Mesodermal cell (in vitro differentiated cells): ENCODE results near the gene LNPEP.

ENCODE experiments used
- H3K27ac ChIP-seq: 2 replicates; pipeline ENCODE4 v1.7.0; 2013; ENCODE audit warnings: mild to moderate bottlenecking, low read depth, low read length, moderate library complexity; ENCODE audit not compliant: severe bottlenecking
- H3K36me3 ChIP-seq: 2 replicates; pipeline ENCODE4 v1.7.1; 2013; ENCODE audit warnings: mild to moderate bottlenecking, low read length, moderate library complexity; ENCODE audit not compliant: control insufficient read depth, insufficient read depth
- H3K4me1 ChIP-seq: one replicate; pipeline ENCODE4 v1.7.1; 2013; ENCODE audit warnings: mild to moderate bottlenecking, low read length; ENCODE audit not compliant: insufficient read depth, control insufficient read depth, poor library complexity, severe bottlenecking
- H3K4me3 ChIP-seq: 2 replicates; pipeline ENCODE4 v1.7.0; 2013; ENCODE audit warnings: low read length, control low read depth, mild to moderate bottlenecking; ENCODE audit not compliant: insufficient read depth, poor library complexity, severe bottlenecking; ENCODE audit errors: extremely low read depth
- H3K9me3 ChIP-seq: 2 replicates; pipeline ENCODE4 v1.7.1; 2013; ENCODE audit warnings: mild to moderate bottlenecking, low read length, moderate library complexity; ENCODE audit not compliant: control insufficient read depth
- WGBS, 2 experiments: methylation state at CpG; one replicate each; pipeline ENCODE4 v1.1.5; 2013; ENCODE audit warnings: missing lambda C conversion rate in 2 of 2; ENCODE audit not compliant: insufficient coverage in 2 of 2; 5-methylcytosine and 5-hydroxymethylcytosine counted together

Gene LNPEP

DNA sequence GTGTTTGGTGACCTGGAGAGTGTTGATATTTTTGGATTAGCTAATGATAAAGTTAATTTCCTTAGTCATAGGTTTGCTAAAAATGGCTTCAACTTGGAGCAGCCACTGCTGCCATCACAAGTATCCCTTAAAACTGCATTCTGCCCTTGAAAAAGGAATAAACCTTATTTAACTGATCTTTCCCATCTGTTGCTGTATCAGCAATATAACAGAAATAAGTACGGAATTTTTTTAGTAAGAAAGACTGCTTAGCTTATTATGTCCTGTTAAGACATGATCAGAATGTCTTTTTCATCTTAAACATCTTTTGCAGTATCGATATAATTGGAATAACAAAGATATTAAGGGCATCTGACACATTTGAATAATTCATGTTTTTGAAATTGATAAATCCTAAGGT lies 75.7 kb downstream of the LNPEP start:
- WGBS, 2 experiments, result no CpG with 5 or more reads among the region's 2 CpGs
- Histone ChIP-seq H3K9me3 (no peaks in the 10 kb centered on the region), H3K4me1 (no peaks in the 10 kb centered on the region), H3K36me3 (peaks cover 7% of the 10 kb centered on the region), H3K27ac (no peak overlapping the region), H3K4me3 (no peak overlapping the region)

DNA sequence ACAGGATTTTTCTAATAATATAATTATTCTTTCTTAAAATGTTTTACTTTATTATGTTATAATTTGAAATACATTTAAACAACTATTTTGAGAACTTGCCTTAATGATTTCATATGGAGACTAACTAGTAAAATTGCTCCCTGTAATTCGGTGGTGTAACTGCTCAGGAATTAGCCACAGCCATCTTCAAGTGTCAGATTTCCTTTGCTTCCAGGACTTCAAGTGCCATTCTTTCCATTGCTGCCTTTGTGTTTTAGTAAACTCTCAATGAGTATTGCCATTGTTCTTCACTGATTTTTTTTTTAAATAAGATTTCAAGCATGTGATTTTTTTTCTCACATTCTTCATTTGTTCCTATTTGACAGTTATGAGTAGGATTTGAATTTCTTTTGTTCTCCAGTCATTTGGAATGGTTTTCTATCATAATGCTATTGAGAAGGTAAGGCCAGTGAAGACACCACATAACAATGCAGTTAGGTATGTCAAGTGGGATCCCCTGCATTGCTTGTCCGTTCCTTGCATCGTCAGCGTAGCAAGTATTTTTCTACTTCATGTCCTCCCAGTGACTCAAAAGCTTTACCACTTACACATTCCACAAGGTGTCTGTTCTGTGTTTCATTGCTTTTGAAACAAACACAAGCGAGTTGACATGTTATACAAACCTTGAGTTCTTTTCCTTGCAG lies 83.7 kb downstream of the LNPEP start:
- Histone ChIP-seq H3K36me3 (peaks cover 27% of the 10 kb centered on the region), H3K27ac (peak overlapping the region; percentile 75), H3K4me1 (peaks cover 5% of the 10 kb centered on the region), H3K4me3 (no peak overlapping the region), H3K9me3 (no peaks in the 10 kb centered on the region)
- WGBS, 2 experiments, result 65 to 82% methylated on average over 3 to 4 of the region's 5 CpGs

DNA sequence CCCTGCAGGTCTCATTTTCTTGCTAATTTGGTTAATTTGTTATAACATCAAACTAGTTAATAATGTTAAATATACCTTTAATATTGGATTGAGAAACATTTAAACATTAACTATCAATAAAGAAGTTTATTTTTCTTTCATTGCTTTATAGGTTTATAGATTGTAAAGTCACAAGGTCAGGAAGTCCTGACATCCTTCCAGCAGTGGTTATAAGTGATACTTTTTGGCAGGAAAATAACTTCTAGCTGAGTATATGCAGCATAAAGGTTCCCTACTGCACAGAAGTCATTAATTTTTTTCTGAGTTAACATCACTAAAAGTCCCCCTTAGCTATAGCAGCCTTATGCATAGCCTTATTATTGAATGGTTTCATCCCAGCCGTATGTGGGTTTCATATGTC lies 85.5 kb downstream of the LNPEP start:
- peaks cover 5% of the 10 kb centered on the region for H3K4me1 ChIP-seq
- H3K36me3 ChIP-seq, result peaks cover 34% of the 10 kb centered on the region
- H3K9me3 ChIP-seq, result no peaks in the 10 kb centered on the region
- no peak overlapping the region for H3K27ac ChIP-seq
- no peak overlapping the region for H3K4me3 ChIP-seq
- WGBS, 2 experiments, result no CpG with 5 or more reads among the region's 1 CpG

DNA sequence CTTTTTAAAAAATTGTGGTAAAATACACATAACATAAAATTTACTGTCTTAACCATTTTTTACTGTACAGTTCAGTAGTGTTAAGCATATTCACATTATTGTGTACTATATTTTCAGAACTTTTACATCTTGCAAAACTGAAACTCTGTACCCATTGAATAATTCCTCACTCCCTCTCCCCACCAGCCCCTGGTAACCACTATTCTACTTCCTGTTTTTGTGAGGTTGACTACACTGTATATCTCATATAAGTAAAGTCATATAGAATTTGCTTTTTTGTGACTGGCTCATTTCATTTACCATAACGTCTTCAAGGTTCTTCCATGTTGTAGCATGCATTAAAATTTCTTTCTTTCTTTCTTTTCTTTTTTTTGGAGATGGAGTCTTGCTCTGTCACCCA lies 87.0 kb downstream of the LNPEP start:
- Histone ChIP-seq H3K4me3 (no peak overlapping the region), H3K4me1 (peaks cover 5% of the 10 kb centered on the region), H3K27ac (no peak overlapping the region), H3K9me3 (no peaks in the 10 kb centered on the region), H3K36me3 (peaks cover 43% of the 10 kb centered on the region)
- no CpG with 5 or more reads among the region's 1 CpG for WGBS, 2 experiments

DNA sequence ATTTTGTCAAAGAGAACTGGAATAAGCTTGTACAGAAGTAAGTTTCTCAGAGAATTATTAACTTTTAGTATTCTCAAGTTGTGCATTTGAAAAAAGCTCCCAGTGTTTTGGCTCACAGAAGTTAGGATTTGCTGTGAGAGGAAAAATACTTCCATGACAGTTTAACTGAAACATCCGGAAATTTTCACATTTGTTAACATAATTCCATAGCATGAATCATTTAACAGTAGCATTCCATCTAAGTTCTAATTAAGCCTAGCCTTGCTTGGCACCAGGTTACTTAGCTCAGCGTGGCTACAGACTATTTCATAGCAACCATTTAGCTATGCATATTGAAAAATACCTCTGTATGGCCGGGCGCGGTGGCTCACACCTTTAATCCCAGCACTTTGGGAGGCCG lies 90.8 kb downstream of the LNPEP start:
- H3K4me1 ChIP-seq, result no peaks in the 10 kb centered on the region
- H3K36me3 ChIP-seq, result peaks cover 42% of the 10 kb centered on the region
- H3K4me3 ChIP-seq, result no peak overlapping the region
- no peak overlapping the region for H3K27ac ChIP-seq
- no peaks in the 10 kb centered on the region for H3K9me3 ChIP-seq
- WGBS, 2 experiments, result 90 to 100% methylated on average over 2 to 5 of the region's 6 CpGs

DNA sequence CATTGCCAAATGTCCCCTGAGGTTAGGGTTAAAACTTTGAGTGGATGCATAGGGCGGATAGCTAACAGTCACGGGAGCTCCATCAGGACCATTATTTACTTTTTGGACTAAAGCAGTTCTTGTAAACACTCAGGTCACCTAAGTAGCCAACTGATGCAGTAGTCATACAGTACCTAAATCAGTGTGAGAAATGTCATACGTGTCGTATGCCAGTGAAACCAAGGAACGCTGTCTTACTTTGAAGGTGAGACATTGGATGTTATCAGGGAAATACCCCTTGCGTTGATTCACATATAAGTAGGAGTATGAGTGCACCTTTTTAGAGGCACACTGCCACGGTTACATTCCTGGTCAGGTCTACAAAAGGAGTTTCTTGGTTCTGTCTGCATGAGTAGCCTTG lies 101.9 kb downstream of the LNPEP start:
- Histone ChIP-seq H3K27ac (no peak overlapping the region), H3K4me1 (peaks cover 2% of the 10 kb centered on the region), H3K9me3 (no peaks in the 10 kb centered on the region), H3K36me3 (peaks cover 5% of the 10 kb centered on the region), H3K4me3 (no peak overlapping the region)
- WGBS, 2 experiments, result 89 to 100% methylated on average over 4 to 5 of the region's 7 CpGs

DNA sequence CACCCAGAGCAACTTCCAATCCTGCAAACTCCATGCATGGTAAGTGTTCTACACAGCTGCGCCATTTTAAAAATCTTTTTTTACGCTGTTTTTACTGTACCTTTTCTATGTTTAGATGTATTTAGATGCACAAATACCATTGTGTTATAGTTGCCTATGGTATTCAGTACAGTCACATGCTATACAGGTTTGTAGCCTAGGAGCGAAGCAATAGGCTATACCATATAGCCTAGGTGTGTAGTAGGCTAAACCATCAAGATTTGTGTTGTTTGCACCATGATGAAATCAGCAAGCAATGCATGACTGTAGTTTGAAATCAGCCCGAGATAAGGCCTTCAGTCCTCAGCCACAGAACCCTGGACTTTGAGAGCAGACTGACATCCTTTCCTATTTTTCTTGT lies 105.4 kb downstream of the LNPEP start:
- Histone ChIP-seq H3K27ac (no peak overlapping the region), H3K36me3 (peaks cover 2% of the 10 kb centered on the region), H3K9me3 (no peaks in the 10 kb centered on the region), H3K4me3 (no peak overlapping the region), H3K4me1 (peaks cover 19% of the 10 kb centered on the region)
- 76 to 90% methylated on average over 2 of the region's 4 CpGs for WGBS, 2 experiments

DNA sequence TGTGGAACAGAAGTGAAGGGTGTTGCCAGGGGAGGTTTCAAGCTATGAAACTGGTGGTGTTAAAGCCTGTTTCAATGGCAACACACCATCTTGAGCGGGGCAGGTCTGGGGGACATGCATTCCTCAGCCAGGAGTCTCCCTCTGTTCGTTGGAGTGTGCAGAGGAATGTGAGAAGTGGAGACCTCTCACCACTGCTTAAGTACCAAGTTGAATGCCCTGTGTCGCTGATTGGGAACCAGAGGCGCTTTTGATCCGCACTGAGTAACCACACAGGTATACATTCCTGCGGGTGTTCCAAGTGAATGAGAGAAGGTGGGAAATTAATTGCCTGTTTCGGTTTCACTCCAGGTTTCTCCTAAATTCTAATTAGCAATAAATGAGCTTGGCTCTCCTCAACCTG lies 107.1 kb downstream of the LNPEP start:
- H3K9me3 ChIP-seq, result no peaks in the 10 kb centered on the region
- H3K27ac ChIP-seq, result no peak overlapping the region
- no peak overlapping the region for H3K4me3 ChIP-seq
- no peaks in the 10 kb centered on the region for H3K36me3 ChIP-seq
- WGBS, 2 experiments, result 94% methylated on average over 4 of the region's 7 CpGs; no CpG with 5 or more reads in 1 of the 2 experiments
- H3K4me1 ChIP-seq, result peaks cover 29% of the 10 kb centered on the region

DNA sequence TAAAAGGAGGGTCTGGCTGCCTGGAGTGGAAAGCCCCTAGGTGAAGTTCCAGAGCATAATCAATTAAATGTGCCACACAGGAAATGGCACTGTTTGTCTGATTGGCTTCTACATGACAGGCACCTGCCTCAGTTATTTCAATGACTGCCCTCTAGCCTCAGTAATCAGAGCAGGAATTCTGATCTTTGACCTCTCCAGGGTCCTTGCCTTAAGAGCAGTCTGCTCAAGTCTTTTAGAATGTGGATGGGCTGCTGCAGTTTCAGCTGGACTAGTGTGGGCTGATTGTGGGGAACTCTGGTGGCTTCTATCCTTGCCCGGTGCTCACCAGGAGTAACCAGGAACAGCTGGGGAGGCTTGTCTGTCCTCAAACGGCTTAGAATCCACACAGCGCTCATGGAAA lies 107.6 kb downstream of the LNPEP start:
- Histone ChIP-seq H3K27ac (peak overlapping the region; percentile 64), H3K4me1 (peaks cover 29% of the 10 kb centered on the region), H3K9me3 (no peaks in the 10 kb centered on the region), H3K36me3 (no peaks in the 10 kb centered on the region), H3K4me3 (no peak overlapping the region)
- WGBS, 2 experiments, result no CpG with 5 or more reads among the region's 3 CpGs

DNA sequence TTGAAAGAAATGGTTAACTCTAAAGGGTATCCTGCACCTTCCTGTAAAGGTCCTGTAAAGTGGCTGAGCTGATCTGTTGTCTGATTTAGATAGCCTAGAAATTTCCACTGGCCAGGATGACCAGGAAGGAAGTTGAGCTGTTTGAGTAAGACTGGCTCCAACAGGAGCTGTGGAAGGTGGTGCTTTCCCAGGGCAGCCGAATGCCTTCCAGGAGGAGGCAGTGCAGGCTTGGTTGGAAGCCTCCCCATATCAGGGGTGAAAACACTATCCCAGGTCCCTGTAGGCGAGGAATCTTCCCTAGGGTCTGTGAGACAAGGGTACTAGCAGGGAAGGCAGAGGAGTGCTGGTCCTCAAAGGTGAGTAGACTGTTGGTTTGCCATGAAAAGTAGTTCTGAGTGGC lies 108.2 kb downstream of the LNPEP start:
- H3K4me1 ChIP-seq, result peaks cover 29% of the 10 kb centered on the region
- H3K9me3 ChIP-seq, result no peaks in the 10 kb centered on the region
- 100% methylated on average over 1 of the region's 2 CpGs; no CpG with 5 or more reads in 1 of the 2 experiments for WGBS, 2 experiments
- H3K4me3 ChIP-seq, result no peak overlapping the region
- H3K27ac ChIP-seq, result peak overlapping the region; percentile 64
- no peaks in the 10 kb centered on the region for H3K36me3 ChIP-seq

DNA sequence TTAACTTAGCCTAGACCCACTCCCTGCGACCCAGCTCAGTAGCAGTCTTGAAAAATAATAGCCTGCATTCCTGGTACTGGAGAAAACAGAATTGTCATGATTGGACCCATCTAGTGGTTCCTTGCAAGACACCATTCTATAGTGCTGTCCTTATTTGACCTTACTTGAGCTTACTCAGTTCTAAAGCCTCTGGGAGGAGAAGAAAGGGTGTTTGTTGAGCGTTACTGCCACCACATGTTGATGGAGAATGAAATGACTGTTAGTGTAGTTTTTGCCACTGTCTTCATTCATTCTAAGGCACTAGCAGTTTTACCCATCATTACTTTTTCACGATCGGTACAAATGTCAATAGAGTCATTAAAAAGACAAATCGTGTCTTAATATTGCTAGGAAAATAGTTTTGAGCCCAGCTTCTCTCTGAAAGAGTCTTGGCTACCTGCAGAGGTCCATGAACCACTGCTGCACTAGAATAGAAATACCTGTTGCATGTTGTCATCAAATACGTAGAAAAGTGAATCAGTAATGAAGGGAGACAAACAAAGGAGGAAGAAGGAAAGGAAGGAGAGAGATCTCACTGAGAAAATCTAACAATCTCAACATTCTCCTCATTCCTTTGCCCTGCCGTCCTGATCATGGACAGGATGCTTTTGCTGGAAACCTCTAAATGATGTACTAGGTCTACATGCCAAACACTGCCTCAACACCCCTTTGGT lies 110.5 kb downstream of the LNPEP start:
- no peak overlapping the region for H3K27ac ChIP-seq
- no peak overlapping the region for H3K4me3 ChIP-seq
- WGBS, 2 experiments, result 79 to 93% methylated on average over 2 to 5 of the region's 7 CpGs
- peaks cover 29% of the 10 kb centered on the region for H3K4me1 ChIP-seq
- H3K9me3 ChIP-seq, result no peaks in the 10 kb centered on the region
- no peaks in the 10 kb centered on the region for H3K36me3 ChIP-seq
